SK-N-SH (cell line): ENCODE data around the gene GNAT1. TPM values are rescaled to one million over a fixed set of nuclear protein-coding genes. Genes with fewer than 3 reads are reported as not detected.

ENCODE experiments used
- CTCF ChIA-PET: fragments of 300-600, 350-600 bp; formaldehyde crosslinking; extraction: SDS; loops from one replicate; lab custom pipeline; 2021; lab: Yijun Ruan, JAX
- POLR2A ChIA-PET: fragments of 350-600 bp; sonication (Branson Sonifier 250); formaldehyde crosslinking; extraction: SDS; loops from one replicate; lab custom pipeline; 2020; ENCODE audit warnings: antibody characterized with exemption, inconsistent platforms; lab: Yijun Ruan, JAX
- DNase-seq: peaks from one replicate; pipeline ENCODE4 v3.0.0; 2012
- H2AFZ ChIP-seq: fragments of 200-600 bp; sonication (generic); 2 replicates; pipeline ENCODE4 v1.8.1; 2016; ENCODE audit warnings: antibody characterized with exemption, mild to moderate bottlenecking, low read depth
- H3F3A ChIP-seq: fragments of 200-600 bp; sonication (generic); replicated peaks from 2 replicates; pipeline ENCODE3; 2016; ENCODE audit warnings: antibody characterized with exemption, mild to moderate bottlenecking; ENCODE audit not compliant: insufficient read depth
- H3K27ac ChIP-seq, 2 experiments: fragments of 200-500 bp in 1 of 2; fragments of 200-600 bp in 1 of 2; sonication (Bioruptor generic) in 1 of 2; sonication (generic), shearing (Covaris generic) in 1 of 2; 2 replicates each; pipeline versions ENCODE4 v1.5.1 to v1.6.1; 2014 to 2016; ENCODE audit warnings: low read depth in 2 of 2, inconsistent platforms in 1 of 2, low read length in 1 of 2, mild to moderate bottlenecking in 1 of 2, mixed read lengths in 1 of 2
- H3K27me3 ChIP-seq: fragments of 200-600 bp; sonication (generic), shearing (Covaris generic); 2 replicates; pipeline ENCODE4 v1.6.1; 2016; ENCODE audit warnings: mixed run types; ENCODE audit not compliant: insufficient read depth
- H3K36me3 ChIP-seq, 2 experiments: fragments of 200-500 bp in 1 of 2; fragments of 200-600 bp in 1 of 2; sonication (Bioruptor generic) in 1 of 2; sonication (generic) in 1 of 2; replicated peaks in 1 of 2; 2 replicates each; pipeline versions ENCODE3 to v1.5.1; 2014 to 2016; ENCODE audit warnings: low read length in 1 of 2, mild to moderate bottlenecking in 1 of 2; ENCODE audit not compliant: insufficient read depth in 2 of 2, control insufficient read depth in 1 of 2
- H3K4me1 ChIP-seq, 2 experiments: fragments of 200-500 bp in 1 of 2; fragments of 200-600 bp in 1 of 2; sonication (Bioruptor generic) in 1 of 2; sonication (generic), shearing (Covaris generic) in 1 of 2; 2 replicates each; pipeline versions ENCODE4 v1.5.1 to v1.6.1; 2014 to 2016; ENCODE audit warnings: low read depth in 1 of 2, low read length in 1 of 2, mixed run types in 1 of 2; ENCODE audit not compliant: insufficient read depth in 2 of 2, control insufficient read depth in 1 of 2
- H3K4me2 ChIP-seq: fragments of 200-600 bp; sonication (generic), shearing (Covaris generic); 2 replicates; pipeline ENCODE4 v1.6.1; 2017; ENCODE audit warnings: mixed run types
- H3K4me3 ChIP-seq, 2 experiments: fragments of 200-500 bp in 1 of 2; fragments of 200-600 bp in 1 of 2; sonication (Bioruptor generic) in 1 of 2; sonication (generic), shearing (Covaris generic) in 1 of 2; 2 replicates each; pipeline versions ENCODE4 v1.5.1 to v1.8.1; 2014 to 2016; ENCODE audit warnings: low read depth in 2 of 2, inconsistent platforms in 1 of 2, low read length in 1 of 2, mild to moderate bottlenecking in 1 of 2, mixed read lengths in 1 of 2, moderate library complexity in 1 of 2
- H3K79me2 ChIP-seq: fragments of 200-600 bp; sonication (generic); 2 replicates; pipeline ENCODE4 v1.8.1; 2017; ENCODE audit warnings: mild to moderate bottlenecking; ENCODE audit not compliant: insufficient read depth
- H3K9ac ChIP-seq: fragments of 200-600 bp; sonication (generic); 2 replicates; pipeline ENCODE4 v1.6.1; 2017; ENCODE audit warnings: mixed run types
- H3K9me2 ChIP-seq: fragments of 200-600 bp; sonication (generic); 2 replicates; pipeline ENCODE4 v1.6.1; 2017; ENCODE audit warnings: mixed run types
- H3K9me3 ChIP-seq: fragments of 200-600 bp; sonication (generic); 2 replicates; pipeline ENCODE4 v1.6.1; 2017; ENCODE audit warnings: mixed run types, mild to moderate bottlenecking, moderate library complexity
- H4K20me1 ChIP-seq: fragments of 200-600 bp; sonication (generic); 2 replicates; pipeline ENCODE4 v1.6.1; 2017; ENCODE audit warnings: mild to moderate bottlenecking, mixed run types; ENCODE audit not compliant: insufficient read depth
- CHD2 ChIP-seq: fragments of 150-350 bp; IDR thresholded peaks from 2 replicates; pipeline ENCODE4 v1.6.1; 2018; ENCODE audit warnings: low read length; ENCODE audit not compliant: partially characterized antibody
- CTCF ChIP-seq: fragments of 200-600 bp; sonication (generic); IDR thresholded peaks from 2 replicates; pipeline ENCODE4 v1.6.1; 2017; ENCODE audit warnings: antibody characterized with exemption, mild to moderate bottlenecking, moderate library complexity
- FOSL2 ChIP-seq: IDR thresholded peaks from 2 replicates; pipeline ENCODE4 v1.4.0; 2012; ENCODE audit warnings: low read depth, mild to moderate bottlenecking, moderate library complexity, borderline replicate concordance
- FOXJ3 ChIP-seq: sonication (generic); formaldehyde crosslinking; IDR thresholded peaks from 2 replicates; pipeline ENCODE4 v1.5.1; 2020; ENCODE audit warnings: mild to moderate bottlenecking, missing genetic modification reagents
- FOXM1 ChIP-seq: IDR thresholded peaks from 2 replicates; pipeline ENCODE4 v1.4.0; 2012; ENCODE audit warnings: low read depth, mild to moderate bottlenecking
- GABPA ChIP-seq: IDR thresholded peaks from 2 replicates; pipeline ENCODE4 v1.4.0; 2012; ENCODE audit warnings: low read depth, mild to moderate bottlenecking
- MAX ChIP-seq: IDR thresholded peaks from 2 replicates; pipeline ENCODE4 v1.4.0; 2012; ENCODE audit warnings: low read depth
- MEF2A ChIP-seq: IDR thresholded peaks from 2 replicates; pipeline ENCODE4 v1.4.0; 2012; ENCODE audit warnings: low read depth, borderline replicate concordance
- MXI1 ChIP-seq: IDR thresholded peaks from 2 replicates; pipeline ENCODE4 v1.6.1; 2012; ENCODE audit warnings: mild to moderate bottlenecking, low read depth, low read length, improper control_type of control experiment
- NFIC ChIP-seq: IDR thresholded peaks from 2 replicates; pipeline ENCODE4 v1.4.0; 2012; ENCODE audit warnings: borderline replicate concordance
- POLR2AphosphoS5 ChIP-seq: IDR thresholded peaks from 2 replicates; pipeline ENCODE4 v1.6.1; 2012; ENCODE audit warnings: low read depth, low read length
- RAD21 ChIP-seq: IDR thresholded peaks from 2 replicates; pipeline ENCODE4 v1.6.1; 2012; ENCODE audit warnings: mild to moderate bottlenecking, low read length
- RCOR1 ChIP-seq: fragments of 150-350 bp; IDR thresholded peaks from 2 replicates; pipeline ENCODE4 v1.6.1; 2017; ENCODE audit warnings: antibody characterized with exemption, low read length
- SMC3 ChIP-seq: IDR thresholded peaks from 2 replicates; pipeline ENCODE4 v1.6.1; 2012; ENCODE audit warnings: low read depth, low read length, improper control_type of control experiment
- TEAD4 ChIP-seq: IDR thresholded peaks from 2 replicates; pipeline ENCODE4 v1.4.0; 2012; ENCODE audit warnings: mild to moderate bottlenecking, borderline replicate concordance; ENCODE audit not compliant: insufficient read depth
- USF2 ChIP-seq: fragments of 150-350 bp; IDR thresholded peaks from 2 replicates; pipeline ENCODE4 v1.6.1; 2017; ENCODE audit warnings: antibody characterized with exemption, low read length, low read depth, borderline replicate concordance
- YY1 ChIP-seq: IDR thresholded peaks from 2 replicates; pipeline ENCODE4 v1.4.0; 2012; ENCODE audit warnings: low read depth, mild to moderate bottlenecking
- WGBS: methylation state at CpG from one replicate; pipeline ENCODE4 v1.1.6; 2017; ENCODE audit warnings: low lambda C conversion rate; 5-methylcytosine and 5-hydroxymethylcytosine counted together
- polyA plus RNA-seq, 3 experiments: library from polyadenylated mRNA; depleted of rRNA; stranded (reverse); fragments of >200 nt; gene quantifications; 2 replicates each; pipeline ENCODE4 v1.2.3, GENCODE V29; 2012

Gene GNAT1
- polyA plus RNA-seq, 1 of the 3 experiments (the other 2 are of a cell fraction) = not detected

- no peak overlapping the region for H3K9ac ChIP-seq
- no peak for DNase-seq
- no peak overlapping the region for H3K4me3 ChIP-seq
- peaks cover 0 to 3% of the 10 kb centered on the region in 2 experiments for H3K36me3 ChIP-seq
- H3K4me1 ChIP-seq = peaks cover 31 to 58% of the 10 kb centered on the region in 2 experiments; a peak in 3 of 4 replicates
- POLR2A ChIA-PET = no interaction called here
- H3K27me3 ChIP-seq = no peaks in the 10 kb centered on the region
- TF ChIP-seq SMC3 = no peak
- no peak for TF ChIP-seq FOXM1
- no peak for TF ChIP-seq RAD21
- TF ChIP-seq MEF2A = no peak
- TF ChIP-seq FOXJ3 (CRISPR knock-in tag) = no peak
- no peak for TF ChIP-seq MXI1
- no peak for TF ChIP-seq CHD2
- TF ChIP-seq FOSL2 = no peak
- TF ChIP-seq CTCF = no peak
- no peak for TF ChIP-seq POLR2AphosphoS5
- no peak for TF ChIP-seq NFIC
- H3K79me2 ChIP-seq = peaks cover 25% of the 10 kb centered on the region
- CTCF ChIA-PET = interaction anchor here (1.4 kb wide), 1 partner anchor 65 kb away, joined by 3 read pairs; no protein-coding TSS in a partner anchor
- no peaks in the 10 kb centered on the region for H3K9me2 ChIP-seq
- no peak overlapping the region for H3K4me2 ChIP-seq
- no peak overlapping the region for H3K27ac ChIP-seq
- 78% methylated on average over 6 of the region's 7 CpGs for WGBS
- H2AFZ ChIP-seq = no peak overlapping the region
- H3K9me3 ChIP-seq = no peaks in the 10 kb centered on the region
- peaks cover 18% of the 10 kb centered on the region for H3F3A ChIP-seq
- H4K20me1 ChIP-seq = no peaks in the 10 kb centered on the region
Observed at GRCh38 chr3:50160561-50160983, 30.8 kb upstream of the GNAT1 start.

- Histone ChIP-seq H3K79me2 (peaks cover 18% of the 10 kb centered on the region), H3K9me2 (no peaks in the 10 kb centered on the region), H3K9me3 (no peaks in the 10 kb centered on the region), H3F3A (peaks cover 18% of the 10 kb centered on the region), H4K20me1 (no peaks in the 10 kb centered on the region), H3K27me3 (no peaks in the 10 kb centered on the region), H3K36me3 (peaks cover 0 to 3% of the 10 kb centered on the region in 2 experiments), H2AFZ (no peak overlapping the region)
- DNase-seq = no peak
- 90% methylated on average over 12 of the region's 13 CpGs for WGBS
- CTCF ChIA-PET = interaction anchor here (1.0 to 1.4 kb wide), 2 partner anchors 37 to 64 kb away, joined by 3 read pairs; no protein-coding TSS in a partner anchor
- TF ChIP-seq CHD2 (no peak), TEAD4 (no peak), MAX (no peak), CTCF (no peak), MXI1 (no peak), RCOR1 (no peak), FOSL2 (no peak), POLR2AphosphoS5 (no peak), GABPA (no peak), USF2 (no peak), YY1 (no peak)
- TF ChIP-seq, all 33 proteins: peak for 0
- H3K4me1 ChIP-seq = peaks cover 29 to 58% of the 10 kb centered on the region in 2 experiments; a peak in 3 of 4 replicates
- POLR2A ChIA-PET = no interaction called here
- no peak overlapping the region for H3K9ac ChIP-seq
- H3K4me3 ChIP-seq = no peak overlapping the region
- H3K4me2 ChIP-seq = no peak overlapping the region
- H3K27ac ChIP-seq = no peak overlapping the region
Observed at GRCh38 chr3:50161320-50161719, 30.1 kb upstream of the GNAT1 start.
